Measurements from ENCODE around the gene VIM.
A peak's percentile ranks its signal among the peaks of the same experiment; 100 is the strongest.
"Not testable (repeated sequence)": the region's sequence is repeated elsewhere in the genome, so short reads cannot be mapped to it uniquely, and the experiment has no call there.

The VIM gene

GRCh38 chr10:17233286-17233991, 5.4 kb downstream of the VIM start:
- peak; percentile 53 for DNase-seq

DNA sequence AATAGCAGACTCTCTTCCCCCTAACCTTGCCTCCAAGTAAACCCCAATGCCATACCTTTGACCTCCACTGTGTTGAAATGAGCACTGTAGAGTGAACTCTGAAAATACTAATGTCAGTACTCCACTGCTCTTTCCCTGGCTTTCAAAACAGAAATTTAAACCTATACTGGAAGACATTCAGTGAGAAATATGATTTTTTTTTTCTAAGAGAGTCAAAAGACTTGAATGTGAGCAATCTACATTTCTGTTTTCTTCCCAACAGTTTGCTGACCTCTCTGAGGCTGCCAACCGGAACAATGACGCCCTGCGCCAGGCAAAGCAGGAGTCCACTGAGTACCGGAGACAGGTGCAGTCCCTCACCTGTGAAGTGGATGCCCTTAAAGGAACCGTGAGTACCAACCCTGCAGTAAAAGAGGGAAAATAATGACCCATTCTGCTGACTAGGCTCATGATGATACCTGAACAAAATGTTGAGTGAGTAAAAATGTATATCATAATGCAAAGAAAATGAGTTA, 6.4 kb downstream of the VIM start:
- peak; percentile 35 for DNase-seq

DNA sequence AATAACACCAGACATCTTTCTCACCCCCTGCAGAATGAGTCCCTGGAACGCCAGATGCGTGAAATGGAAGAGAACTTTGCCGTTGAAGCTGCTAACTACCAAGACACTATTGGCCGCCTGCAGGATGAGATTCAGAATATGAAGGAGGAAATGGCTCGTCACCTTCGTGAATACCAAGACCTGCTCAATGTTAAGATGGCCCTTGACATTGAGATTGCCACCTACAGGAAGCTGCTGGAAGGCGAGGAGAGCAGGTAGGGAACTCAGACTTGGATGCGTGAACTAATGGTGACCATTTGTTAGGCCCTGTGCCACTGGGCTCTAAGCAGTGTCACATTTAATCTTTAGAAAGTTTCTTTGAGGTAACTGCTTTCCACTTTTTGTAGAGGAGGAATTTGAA, 7.1 kb downstream of the VIM start:
- peak; percentile 35 for DNase-seq

DNA sequence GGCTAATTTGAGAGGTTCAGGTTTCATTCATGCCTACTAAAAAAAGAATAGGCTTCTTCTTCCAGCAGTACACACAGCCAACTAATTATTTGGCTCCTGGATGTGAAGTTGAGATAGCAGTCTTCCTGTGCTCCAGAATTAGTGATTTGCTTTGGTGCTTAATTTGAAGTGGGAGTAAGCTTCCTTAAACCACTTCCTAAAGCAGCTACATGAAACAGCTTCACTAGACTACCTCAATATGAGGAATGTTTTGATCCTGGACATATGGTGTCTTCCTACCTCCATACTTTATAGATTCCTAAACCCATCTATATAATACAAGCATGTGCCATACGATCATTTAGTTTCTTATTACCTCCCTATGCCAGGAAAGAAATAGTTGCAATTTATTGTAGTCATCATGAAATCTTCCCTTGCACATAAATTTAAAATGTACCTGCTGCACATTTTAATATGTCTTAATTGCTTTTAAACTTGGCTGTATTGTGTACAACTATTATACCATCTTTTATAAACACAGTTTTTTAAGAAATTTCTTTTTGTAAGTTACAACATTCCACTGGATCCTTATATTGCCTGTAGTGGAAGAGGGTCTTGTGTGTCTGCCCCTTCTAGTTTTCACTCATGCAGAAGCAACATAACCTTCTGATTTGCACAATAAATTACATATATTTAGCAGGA, 8.6 kb downstream of the VIM start:
- DNase-seq = peak; percentile 25

DNA sequence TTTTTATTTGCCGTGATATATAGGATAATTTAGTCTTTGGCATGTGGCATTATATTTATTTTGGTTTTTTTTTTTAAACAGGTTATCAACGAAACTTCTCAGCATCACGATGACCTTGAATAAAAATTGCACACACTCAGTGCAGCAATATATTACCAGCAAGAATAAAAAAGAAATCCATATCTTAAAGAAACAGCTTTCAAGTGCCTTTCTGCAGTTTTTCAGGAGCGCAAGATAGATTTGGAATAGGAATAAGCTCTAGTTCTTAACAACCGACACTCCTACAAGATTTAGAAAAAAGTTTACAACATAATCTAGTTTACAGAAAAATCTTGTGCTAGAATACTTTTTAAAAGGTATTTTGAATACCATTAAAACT, 9.1 kb downstream of the VIM start:
- no peak for DNase-seq

DNA sequence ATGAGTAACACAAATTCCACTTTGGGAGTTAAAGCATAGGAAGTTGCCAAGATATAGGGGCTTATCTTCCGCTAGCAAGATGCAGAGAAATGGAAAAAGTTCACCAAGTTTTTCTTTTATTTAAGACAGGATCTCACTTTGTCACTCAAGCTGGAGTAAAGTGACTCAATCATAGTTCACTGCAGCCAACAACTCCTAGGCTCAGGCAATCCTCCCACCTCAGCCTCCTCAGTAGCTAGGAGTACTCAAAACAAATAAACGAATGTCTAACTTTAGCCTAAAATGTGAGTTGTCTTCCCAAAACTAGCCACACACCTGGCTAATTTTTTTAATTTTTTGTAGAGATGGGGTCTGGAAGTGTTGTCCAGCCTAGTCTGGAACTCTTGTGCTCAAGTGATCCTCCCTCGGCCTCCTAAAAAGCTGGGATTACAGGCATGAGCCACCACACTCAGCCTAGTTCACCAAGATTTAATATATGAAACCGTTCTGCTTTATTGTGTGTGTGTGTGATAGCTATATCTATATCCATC, 9.9 kb downstream of the VIM start:
- peak; percentile 20 for DNase-seq

- DNase-seq = peak; percentile 92
Observed at GRCh38 chr10:17238445-17239291, 10.6 kb downstream of the VIM start.

DNA sequence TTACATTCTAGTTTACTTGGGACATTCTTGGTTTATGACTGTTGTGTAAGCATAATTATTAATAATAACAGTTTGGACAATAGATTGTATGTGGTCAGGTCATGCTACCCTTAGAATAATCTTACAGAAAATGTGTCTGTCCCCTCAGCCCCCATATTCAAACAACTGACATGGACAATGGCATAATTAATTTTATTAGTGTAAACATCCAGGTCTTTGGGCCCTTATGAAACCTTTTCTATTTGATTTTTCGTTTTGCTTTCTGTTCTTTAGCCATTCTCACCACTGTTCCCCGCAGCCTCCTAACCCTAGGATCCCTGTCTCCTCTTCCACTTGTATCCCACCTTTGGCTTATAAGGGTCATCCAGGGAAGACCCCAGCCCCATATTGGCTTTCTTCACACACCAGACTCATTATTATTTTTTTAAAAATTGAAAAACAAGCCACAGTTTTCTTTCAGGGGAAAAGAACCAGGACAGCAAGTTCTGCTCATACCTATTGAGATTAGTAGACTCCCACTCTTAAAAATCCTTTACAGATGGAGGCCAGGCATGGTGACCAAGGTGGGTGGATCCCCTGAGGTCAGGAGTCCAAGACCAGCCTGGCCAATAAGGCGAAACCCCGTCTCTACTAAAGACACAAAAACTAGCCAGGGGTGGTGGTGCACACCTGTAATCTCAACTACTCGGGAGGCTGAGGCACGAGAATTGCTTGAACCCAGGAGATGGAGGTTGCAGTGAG, 11.5 kb downstream of the VIM start:
- peak; percentile 80 for DNase-seq

- DNase-seq = no peak
Observed at GRCh38 chr10:17240096-17240495, 12.1 kb downstream of the VIM start.

GRCh38 chr10:17240616-17241015, 12.6 kb downstream of the VIM start:
- DNase-seq = no peak

GRCh38 chr10:17241611-17242333, 13.7 kb downstream of the VIM start:
- no peak for DNase-seq

GRCh38 chr10:17244700-17245365, 16.8 kb downstream of the VIM start:
- DNase-seq = peak; percentile 2

DNA sequence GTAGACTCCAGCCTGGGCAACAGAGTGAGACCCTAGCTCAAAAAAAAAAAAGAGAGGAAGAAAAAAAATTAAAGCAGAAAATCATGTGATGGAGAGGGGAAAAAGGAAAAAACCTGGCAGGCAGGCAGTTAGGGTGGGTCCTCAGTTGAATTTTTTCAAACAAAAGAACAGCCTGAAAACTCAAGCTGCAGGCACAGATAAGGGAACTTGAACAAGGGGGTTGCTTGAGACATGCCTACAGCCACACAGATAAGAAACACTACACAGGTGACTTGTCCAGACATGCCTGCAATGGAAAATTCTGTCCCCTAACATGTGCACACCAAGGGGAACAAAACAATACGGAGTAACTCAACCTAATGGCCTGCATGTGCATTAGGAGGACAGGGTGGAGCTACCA, 19.2 kb downstream of the VIM start:
- no peak for DNase-seq

DNA sequence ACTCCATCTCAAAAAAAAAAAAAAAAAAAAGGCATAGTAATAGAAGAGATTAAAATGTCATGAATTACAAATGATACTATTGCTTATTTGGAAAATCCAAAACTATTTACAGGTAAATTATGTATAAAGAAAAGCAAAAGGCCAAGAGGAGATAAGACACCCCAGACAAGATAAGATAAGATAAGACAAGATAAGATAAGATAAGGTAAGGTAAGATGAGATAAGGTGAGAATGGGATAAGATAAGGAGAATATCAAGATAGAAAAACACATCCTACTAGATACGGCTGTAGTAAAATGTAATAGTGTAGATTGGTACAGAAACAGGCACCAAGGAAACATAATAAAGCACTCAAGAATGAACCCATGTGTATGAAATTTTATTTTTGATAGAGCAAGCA, 20.9 kb downstream of the VIM start:
- no peak for DNase-seq

DNA sequence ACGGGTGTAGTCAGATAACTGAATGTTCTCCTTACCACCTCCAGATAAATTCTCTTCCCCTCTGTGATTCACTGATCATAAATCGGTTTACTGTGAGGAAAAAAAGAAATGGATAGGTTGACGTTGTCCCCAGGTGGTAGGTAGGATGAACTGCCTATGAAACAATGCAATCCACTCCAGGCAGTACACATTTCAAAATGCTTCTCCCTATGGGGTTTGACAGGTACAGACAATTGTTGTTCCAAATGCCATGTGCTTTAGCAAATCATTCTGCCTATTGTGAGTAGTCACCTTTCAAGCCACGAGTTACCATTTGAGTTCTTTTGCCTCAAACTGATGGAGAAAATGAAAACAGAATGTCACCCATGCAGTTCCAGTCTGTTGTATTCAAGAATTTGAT, 21.8 kb downstream of the VIM start:
- peak; percentile 25 for DNase-seq

- DNase-seq = no peak
Observed at GRCh38 chr10:17250736-17251135, 22.7 kb downstream of the VIM start.

- DNase-seq = not testable (repeated sequence)
Observed at GRCh38 chr10:17254543-17255050, 26.6 kb downstream of the VIM start.

DNA sequence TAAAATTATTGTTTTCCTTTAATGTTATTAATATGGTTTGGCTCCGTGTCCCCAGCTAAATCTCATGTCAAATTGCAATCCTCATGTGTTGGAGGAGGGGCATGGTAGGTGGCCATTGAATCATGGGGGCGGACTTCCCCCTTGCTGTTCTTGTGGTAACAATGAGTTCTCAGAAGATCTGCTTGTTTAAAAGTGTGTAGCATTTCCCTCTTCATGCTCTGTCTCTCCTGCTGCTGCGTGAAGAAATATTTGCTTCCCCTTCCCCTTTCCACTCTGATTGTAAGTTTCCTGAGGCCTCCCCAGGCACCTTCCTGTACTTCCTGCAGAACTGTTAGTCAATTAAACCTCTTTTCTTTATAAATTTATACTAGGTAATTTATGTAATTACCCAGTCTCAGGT, 27.5 kb downstream of the VIM start:
- no peak for DNase-seq

DNA sequence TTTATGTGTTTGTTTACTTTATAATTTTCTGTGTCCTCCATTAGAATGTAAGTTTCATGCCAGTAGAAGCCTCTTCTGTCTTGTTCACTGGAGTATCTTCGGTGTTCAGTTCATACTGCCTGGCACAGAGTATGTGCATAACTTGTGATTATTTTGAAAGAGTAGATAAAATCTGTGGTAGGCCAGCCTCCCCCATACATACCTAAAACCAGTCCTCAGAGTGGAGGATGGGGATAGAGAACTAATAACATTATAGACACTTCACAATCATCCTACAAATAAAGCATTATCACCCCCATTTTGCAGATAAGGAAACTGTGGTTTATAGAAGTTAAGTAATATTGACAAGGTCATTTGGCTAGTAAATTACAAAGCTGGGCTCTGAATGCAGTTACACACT, 28.0 kb downstream of the VIM start:
- DNase-seq = no peak

- DNase-seq = no peak
Observed at GRCh38 chr10:17256627-17257026, 28.6 kb downstream of the VIM start.

Measured in kidney glomerular epithelial cell (primary cell).